CD1c-positive myeloid dendritic cell (primary cell): ENCODE measurements around the gene MROH7.

Experiments
- DNase-seq: peaks from one replicate; pipeline ENCODE4 v3.0.0-alpha.2; 2016; ENCODE audit errors: extremely low spot score

The MROH7 gene

DNA sequence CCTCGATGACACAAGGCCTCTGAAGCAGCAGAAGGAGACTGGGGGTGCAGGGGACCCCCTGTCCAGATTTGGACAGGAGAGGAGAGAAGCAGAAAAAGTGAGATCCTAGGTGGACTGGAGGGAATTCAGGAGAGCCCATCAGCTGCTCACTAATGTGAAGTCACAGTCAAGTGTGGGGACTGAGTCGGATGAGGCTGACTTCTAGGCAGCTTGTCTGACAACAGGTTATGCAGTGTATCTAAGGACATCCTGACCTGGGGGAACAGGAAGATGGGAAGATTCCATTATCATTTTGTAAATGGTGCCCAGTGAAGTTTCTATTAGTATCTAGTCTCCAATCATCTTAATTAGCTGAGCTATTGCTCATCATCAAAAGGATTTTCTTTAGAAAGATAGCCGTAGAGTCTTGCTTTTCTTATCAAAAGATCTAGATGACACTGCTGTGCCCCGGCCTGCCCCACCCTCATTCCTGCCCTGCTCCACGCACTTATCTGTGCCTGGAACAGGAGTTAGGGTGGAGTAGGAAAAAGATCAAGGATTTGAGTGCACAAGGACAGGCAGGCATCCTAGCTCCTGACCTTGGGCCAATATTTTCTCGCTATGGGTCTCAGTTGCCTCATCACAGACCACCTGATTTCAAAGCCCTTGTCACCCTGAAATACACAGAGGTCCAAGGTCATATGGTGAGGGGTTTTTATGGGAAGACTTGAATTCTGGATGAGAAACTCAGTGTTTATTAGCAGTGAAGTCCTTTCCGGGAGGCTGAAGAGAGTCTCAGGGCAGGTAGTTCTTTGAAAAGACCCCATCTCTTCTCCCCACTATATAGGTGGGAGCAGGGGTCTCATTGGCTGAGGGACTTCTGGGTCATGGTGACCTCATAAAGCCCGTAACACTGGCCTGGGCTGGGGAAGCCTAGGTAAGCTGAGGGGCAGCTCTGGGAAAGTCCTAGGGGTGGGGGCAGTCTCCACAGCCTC, at the start of gene MROH7:
MROH7 (plus strand) TSS at position 924 of the 974 bp plus-strand sequence. CDS start 11,141 bp downstream, outside the sequence.
- no peak for DNase-seq

GRCh38 chr1:54593571-54594160, 47.9 kb upstream of the MROH7 start:
- no peak for DNase-seq

- no peak for DNase-seq
These were observed 47.1 kb upstream of the MROH7 start for GRCh38 chr1:54594463-54594862.

- DNase-seq = no peak
These were observed 45.6 kb upstream of the MROH7 start for GRCh38 chr1:54595956-54596498.

- no peak for DNase-seq
These were observed 44.8 kb upstream of the MROH7 start for GRCh38 chr1:54596756-54597155.

GRCh38 chr1:54597455-54598030, 44.0 kb upstream of the MROH7 start:
- no peak for DNase-seq

DNA sequence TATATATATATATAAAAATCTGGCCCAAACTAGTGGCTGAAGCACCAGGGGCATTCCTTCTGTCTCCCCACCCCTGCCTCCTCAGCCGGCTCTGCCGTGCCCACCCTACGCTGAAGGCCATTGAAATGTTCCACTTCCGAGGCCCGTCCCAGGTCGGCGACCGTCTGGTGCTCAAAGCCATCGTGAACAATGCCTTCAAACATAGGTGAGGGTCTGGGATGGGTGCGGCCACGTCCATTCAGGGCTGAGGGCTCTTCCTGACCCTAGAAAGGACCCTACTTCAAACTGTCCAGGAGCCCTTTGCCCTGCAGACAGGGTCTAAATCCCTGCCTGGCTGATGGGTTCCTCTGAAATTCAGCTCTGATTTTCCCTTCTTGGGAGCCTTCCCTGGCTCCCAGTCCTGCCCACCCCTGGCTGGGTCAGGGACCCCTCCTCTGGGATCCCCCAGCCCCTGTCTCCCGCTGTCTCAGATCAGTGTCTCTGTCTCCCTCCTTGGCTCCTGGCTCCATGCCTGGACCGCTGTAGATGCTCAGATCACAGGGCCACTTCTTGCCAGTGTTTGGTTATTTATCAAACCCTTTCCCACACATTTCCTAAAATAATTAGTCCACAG, 42.3 kb upstream of the MROH7 start:
- no peak for DNase-seq

DNA sequence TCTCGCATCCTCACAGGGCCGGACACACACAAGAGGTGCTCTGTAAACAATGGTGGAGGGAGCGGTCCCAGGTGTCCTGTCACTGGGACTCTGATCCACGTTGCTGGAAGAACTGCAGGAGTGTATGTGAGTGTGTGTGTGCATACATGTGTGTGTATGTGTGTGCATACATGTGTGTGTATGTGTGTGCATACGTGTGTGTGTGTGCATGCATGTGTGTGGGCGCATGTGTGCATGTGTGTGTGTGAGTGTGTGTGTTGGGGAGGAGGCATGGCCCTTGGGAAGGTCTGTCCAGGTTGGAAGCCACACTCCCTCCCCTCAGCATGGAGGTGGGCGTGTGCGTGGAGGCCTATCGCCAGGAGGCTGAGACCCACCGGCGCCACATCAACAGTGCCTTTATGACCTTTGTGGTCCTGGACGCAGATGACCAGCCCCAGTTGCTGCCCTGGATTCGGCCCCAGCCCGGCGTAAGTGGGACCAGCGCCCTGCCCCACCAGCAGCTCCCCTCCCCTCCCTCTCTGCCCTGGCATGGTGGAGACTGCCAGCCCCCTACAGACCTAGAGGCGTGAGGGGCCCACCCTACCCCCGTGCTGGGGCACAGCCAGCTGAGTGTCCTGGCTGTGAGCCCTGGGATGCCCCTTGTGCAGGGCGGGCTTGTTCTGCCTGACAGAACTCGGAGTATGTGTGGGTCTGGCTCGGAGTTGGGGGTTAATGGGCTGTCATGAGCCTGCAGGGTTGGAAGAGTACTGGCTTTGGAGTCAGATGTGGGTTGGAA, 40.5 kb upstream of the MROH7 start:
- DNase-seq = no peak

- no peak for DNase-seq
These were observed 39.9 kb upstream of the MROH7 start for GRCh38 chr1:54601730-54602129.

- DNase-seq = no peak
These were observed 39.0 kb upstream of the MROH7 start for GRCh38 chr1:54602554-54602953.

DNA sequence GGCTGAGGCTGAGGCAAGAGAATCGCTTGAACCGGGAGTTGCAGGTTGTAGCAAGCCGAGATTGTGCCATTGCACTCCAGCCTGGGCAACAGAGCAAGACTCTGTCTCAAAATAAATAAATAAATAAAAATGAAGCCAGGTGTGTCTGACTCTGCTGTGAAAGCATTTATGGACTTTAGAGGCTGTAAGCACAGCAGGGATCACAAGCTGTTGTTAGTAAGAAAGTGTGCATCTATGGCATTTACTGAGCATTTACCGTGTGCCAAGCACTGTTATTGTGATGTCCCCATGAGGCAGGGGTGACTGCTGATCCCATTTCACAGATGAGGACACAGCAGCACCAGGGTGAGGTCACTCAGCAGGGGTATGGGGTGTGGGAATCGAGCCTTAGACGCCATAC, 38.3 kb upstream of the MROH7 start:
- DNase-seq = no peak

DNA sequence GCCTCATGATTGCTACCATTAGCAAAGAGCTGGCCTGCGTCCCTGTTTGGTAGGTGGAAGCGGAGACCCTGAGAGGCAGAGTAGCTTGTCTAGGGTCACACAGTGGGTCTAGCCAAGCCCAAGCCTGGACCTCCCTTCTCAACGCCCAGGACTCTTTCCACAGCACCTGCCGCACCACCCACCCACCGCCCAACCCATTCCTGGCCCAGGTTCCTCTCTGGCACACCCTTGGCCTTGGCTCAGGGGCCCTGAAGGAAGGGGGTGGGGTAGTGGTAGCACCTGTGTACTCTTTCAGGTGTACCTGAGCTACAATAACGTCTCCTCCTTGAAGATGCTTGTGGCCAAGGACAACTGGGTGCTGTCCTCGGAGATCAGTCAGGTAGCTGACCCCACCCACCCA, 37.5 kb upstream of the MROH7 start:
- no peak for DNase-seq

DNA sequence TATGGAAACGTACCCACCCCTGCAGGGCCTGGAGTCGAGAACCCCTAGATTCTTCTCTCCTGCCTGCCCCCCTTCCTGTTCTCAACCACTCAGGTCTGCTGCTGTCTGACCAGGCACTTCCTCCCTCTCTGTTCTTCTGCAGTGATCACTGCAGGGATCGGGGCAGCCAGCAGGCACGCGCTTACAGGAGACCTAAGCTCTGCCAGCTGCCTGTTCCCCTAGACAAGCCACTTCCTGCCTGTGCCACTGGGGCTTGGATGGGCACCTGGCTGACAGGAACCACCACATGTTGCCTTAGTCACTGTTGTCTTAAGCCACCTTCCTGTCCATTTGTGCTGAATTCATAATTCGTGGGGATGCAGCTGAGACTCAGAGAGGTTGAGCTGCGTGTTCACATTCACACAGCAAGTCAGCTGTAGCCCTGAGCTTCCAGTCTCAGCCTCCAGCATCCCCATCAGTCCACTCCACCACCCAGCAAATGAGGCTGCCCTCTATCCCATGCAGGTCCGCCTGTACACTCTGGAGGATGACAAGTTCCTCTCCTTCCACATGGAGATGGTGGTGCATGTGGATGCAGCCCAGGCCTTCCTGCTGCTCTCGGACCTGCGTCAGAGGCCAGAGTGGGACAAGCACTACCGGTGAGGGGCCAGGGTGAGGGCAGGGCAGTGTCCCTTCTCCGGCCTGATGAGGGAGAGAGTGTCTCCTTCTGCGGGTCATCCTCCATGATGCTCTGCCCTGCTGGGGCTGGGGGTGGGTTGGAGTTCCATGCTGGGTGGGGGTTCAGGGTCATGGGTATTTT, 36.8 kb upstream of the MROH7 start:
- no peak for DNase-seq

DNA sequence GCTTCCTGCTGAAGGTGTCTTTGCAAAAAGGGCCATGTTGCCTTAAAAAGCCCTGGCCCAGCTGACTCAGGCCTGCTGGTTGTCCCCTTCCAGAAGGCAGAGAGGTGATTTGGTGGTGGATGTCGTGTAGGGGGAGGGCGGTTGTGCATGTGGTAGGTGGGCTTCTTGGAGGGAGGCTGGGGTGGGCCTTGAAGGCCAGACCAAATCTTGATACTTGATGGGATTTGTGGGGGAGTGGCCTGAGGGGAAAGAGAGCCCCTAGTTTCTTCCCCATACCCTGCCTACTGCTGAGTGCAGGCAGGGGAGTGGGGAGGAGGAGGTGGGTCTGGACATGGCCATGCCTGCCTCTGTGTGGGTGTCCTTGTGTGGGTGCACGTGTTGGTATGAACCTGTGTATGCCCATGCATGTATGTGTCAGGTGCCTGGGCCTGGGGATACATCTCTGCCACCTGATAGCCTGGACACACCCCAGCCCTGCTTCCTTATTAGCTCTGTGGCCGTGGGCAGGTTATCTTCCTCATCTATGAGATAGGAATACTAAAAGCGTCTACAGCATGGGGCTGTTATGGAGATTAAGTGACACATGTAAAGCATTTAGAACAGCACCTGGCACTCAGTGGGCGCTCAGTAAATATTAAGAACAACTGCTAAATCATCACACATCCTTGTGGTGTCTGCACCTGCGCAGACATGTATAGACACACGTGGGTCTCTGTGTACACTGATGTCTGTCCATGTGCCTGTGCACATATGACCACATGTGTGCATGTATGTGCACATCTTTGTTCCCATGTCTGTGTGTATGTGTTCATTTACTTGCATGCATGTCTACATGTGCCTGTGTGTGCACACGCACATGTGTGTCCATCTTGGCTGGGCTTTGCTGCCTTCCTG, 35.2 kb upstream of the MROH7 start:
- no peak for DNase-seq

DNA sequence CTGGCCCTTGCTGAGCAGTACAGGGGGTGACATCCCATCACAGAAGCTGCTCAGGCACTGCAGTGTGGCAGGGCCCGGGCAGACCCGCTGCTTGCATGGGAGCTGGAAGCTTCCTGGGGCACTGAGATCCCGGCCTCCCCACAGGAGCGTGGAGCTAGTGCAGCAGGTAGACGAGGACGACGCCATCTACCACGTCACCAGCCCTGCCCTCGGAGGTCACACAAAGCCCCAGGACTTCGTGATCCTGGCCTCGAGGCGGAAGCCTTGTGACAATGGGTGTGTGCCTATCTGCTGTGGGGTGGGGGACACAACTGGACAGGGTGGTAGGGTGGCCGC, 34.6 kb upstream of the MROH7 start:
- no peak for DNase-seq

DNA sequence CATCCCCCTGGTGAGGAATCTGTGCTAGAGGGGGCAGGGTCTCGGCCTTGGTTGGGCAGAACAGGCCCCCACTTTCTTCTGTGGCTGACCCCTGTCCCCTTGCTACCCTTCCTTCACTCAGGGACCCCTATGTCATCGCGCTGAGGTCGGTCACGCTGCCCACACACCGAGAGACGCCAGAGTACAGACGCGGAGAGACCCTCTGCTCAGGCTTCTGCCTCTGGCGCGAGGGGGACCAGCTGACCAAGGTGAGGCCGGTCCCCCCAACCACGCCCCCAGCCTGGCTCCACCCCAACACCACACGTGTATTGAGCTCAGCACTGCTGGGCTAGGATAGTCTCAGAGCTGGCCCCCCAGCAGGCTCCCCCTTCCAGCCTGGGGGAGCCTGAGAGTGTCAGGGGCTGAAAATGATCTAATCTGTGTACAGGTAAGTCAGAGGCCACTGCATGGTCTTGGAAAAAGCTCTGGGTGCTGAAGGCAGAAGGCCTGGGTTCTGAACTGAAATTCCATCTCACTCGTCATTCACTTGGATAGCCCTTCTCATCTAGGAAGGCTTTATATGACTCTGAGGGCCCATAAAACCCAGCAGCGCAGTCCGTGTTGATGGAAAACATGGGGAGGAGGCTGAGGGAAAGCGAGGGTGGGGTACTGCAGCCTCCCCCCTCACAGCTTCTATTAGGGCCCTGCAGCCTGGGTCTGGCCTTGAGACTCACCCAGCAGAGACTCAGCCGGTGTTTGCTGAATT, 33.6 kb upstream of the MROH7 start:
- DNase-seq = no peak

GRCh38 chr1:54608566-54609230, 32.9 kb upstream of the MROH7 start:
- no peak for DNase-seq

DNA sequence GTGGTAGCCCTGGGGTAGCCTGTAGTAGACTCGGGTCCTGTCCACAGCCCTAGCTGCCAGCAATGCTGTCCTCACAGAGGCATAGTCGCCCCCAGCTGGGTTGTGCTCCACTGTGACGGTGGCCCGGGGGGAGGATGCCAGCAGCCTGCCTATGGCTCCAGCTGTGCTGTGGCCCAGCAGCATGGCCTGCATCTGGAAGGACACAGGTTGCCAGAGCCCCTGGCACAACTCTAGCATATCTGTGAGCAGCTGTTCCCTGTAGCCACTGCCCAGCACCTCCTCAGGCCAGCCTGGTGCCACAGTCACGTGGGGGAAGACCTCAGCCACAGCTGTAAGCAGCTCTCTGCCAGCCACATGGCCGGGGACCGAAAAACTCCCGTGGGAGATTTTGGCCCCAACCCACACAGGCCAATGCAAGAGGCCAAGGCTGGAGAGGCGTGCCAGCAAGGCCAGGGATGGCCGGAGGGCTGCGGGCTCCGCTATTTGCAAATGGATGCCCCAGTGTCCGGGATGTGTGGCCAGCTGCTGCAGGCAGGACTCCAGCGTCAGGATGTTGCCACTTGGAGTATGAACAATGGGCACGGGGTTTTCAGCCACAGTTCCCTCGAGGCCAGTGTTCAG, 32.2 kb upstream of the MROH7 start:
- DNase-seq = no peak
